ENCODE results near the gene ANKRD18A.

GRCh38 chr9:38644601-38645000, 24.2 kb upstream of the ANKRD18A start:
- no peak for TF ChIP-seq CTCF (conservative IDR thresholded peaks at IDR 0.05 in 1 of 2, IDR thresholded peaks at IDR 0.05 in 1 of 2; ENCODE audit: low read depth in 1 of 2, low read length in 2 of 2)
- TF ChIP-seq EZH2 (IDR thresholded peaks at IDR 0.05; ENCODE audit: low read length, missing control alignments), result no peak
